ENCODE measurements around the gene GPC4.

GRCh38 chrX:133440081-133440796 lies 24.9 kb upstream of the GPC4 start:
- TF ChIP-seq CTCF (IDR thresholded peaks at IDR 0.05) = no peak
- no peak for TF ChIP-seq POLR2A (IDR thresholded peaks at IDR 0.05)
